ENCODE measurements around the gene PRH2.

The PRH2 gene

GRCh38 chr12:10965476-10965875 lies 36.4 kb downstream of the PRH2 start:
- DNase-seq: no peak

GRCh38 chr12:10966314-10966713 lies 37.3 kb downstream of the PRH2 start:
- DNase-seq: no peak

- DNase-seq: no peak
These were observed 38.4 kb downstream of the PRH2 start for GRCh38 chr12:10967409-10967808.

GRCh38 chr12:10968765-10969456 lies 39.9 kb downstream of the PRH2 start:
- DNase-seq: no peak

- DNase-seq: no peak
These were observed 45.9 kb downstream of the PRH2 start for GRCh38 chr12:10974965-10975364.

GRCh38 chr12:10982244-10982643 lies 53.2 kb downstream of the PRH2 start:
- peak; percentile 6 for DNase-seq
